ENCODE measurements around the gene NRG2. TPM values are rescaled to one million over a fixed set of nuclear protein-coding genes. Genes with fewer than 3 reads are reported as not detected.

NRG2 gene
- total and polyA plus RNA-seq, 2 experiments from 2014 or later: 0.05 TPM; not detected in 1

- H2AFZ ChIP-seq: no peak overlapping the region
- no peaks in the 10 kb centered on the region for H4K20me1 ChIP-seq (ENCODE audit: insufficient read depth)
- no peak overlapping the region for H3K27ac ChIP-seq
- no peak overlapping the region for H3K9ac ChIP-seq
- no peaks in the 10 kb centered on the region for H3K9me2 ChIP-seq (ENCODE audit: insufficient read depth)
- no peaks in the 10 kb centered on the region for H3K4me1 ChIP-seq (ENCODE audit: insufficient read depth)
- no peak overlapping the region for H3K4me3 ChIP-seq
- peaks cover 46% of the 10 kb centered on the region for H3K27me3 ChIP-seq (replicated peaks; ENCODE audit: insufficient read depth)
- no peaks in the 10 kb centered on the region for H3F3A ChIP-seq (ENCODE audit: insufficient read depth)
- TF ChIP-seq EZH2phosphoT487 (IDR thresholded peaks at IDR 0.05; ENCODE audit: insufficient read depth, low read depth) (no peak), EZH2 (IDR thresholded peaks at IDR 0.05; ENCODE audit: insufficient read depth, poor library complexity, severe bottlenecking) (no peak)
- H3K79me2 ChIP-seq (ENCODE audit: insufficient read depth): no peaks in the 10 kb centered on the region
- H3K4me2 ChIP-seq (ENCODE audit: unreplicated experiment): no peak overlapping the region
- WGBS, 2 experiments (ENCODE audit: low coverage in 1 of 2, low lambda C conversion rate in 2 of 2, missing lambda C conversion rate in 2 of 2): 61 to 65% methylated on average over 2 of the region's 2 CpGs
- H3K36me3 ChIP-seq (ENCODE audit: low read depth): no peaks in the 10 kb centered on the region
- in situ Hi-C loops (cut with MboI): no loop called here
- DNase-seq: no peak
- H3K9me3 ChIP-seq (ENCODE audit: low read depth): no peaks in the 10 kb centered on the region
Measured at GRCh38 chr5:139950436-139950835, 92.7 kb downstream of the NRG2 start.

DNA sequence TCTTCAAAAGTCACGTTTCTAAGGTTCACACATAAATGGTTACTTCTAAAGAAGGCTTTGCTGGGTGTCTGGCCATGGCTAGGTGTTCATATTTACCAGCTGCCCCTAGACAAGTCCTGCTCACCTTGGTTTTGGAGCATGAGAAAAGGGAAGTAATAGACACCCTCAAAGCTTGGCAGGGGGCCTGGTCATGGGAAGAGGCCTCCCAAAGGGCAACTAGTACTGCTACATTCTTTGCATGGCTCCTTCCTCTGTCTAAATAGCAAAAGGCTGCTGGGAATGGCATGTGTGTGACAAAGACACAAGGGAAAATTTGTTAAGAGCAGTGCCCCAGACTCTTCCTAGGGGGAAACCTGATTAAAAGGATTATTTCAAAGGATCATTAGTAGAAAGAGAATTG lies 93.4 kb downstream of the NRG2 start:
- DNase-seq: no peak
- 10 to 39% methylated on average over 1 of the region's 1 CpG for WGBS, 2 experiments (ENCODE audit: low coverage in 1 of 2, low lambda C conversion rate in 2 of 2, missing lambda C conversion rate in 2 of 2)
- in situ Hi-C loops (cut with MboI): no loop called here
- Histone ChIP-seq H3F3A (ENCODE audit: insufficient read depth) (no peaks in the 10 kb centered on the region), H3K4me3 (no peak overlapping the region), H3K27ac (no peak overlapping the region), H2AFZ (no peak overlapping the region), H3K4me2 (ENCODE audit: unreplicated experiment) (no peak overlapping the region), H3K9me2 (ENCODE audit: insufficient read depth) (no peaks in the 10 kb centered on the region), H3K36me3 (ENCODE audit: low read depth) (no peaks in the 10 kb centered on the region), H3K9me3 (ENCODE audit: low read depth) (no peaks in the 10 kb centered on the region), H3K4me1 (ENCODE audit: insufficient read depth) (no peaks in the 10 kb centered on the region), H4K20me1 (ENCODE audit: insufficient read depth) (no peaks in the 10 kb centered on the region), H3K9ac (no peak overlapping the region), H3K79me2 (ENCODE audit: insufficient read depth) (no peaks in the 10 kb centered on the region), H3K27me3 (replicated peaks; ENCODE audit: insufficient read depth) (peaks cover 52% of the 10 kb centered on the region)
- TF ChIP-seq EZH2 (IDR thresholded peaks at IDR 0.05; ENCODE audit: insufficient read depth, poor library complexity, severe bottlenecking) (no peak), EZH2phosphoT487 (IDR thresholded peaks at IDR 0.05; ENCODE audit: insufficient read depth, low read depth) (no peak)

GRCh38 chr5:139947727-139948126 lies 95.4 kb downstream of the NRG2 start:
- Histone ChIP-seq H4K20me1 (ENCODE audit: insufficient read depth) (no peaks in the 10 kb centered on the region), H3K27me3 (replicated peaks; ENCODE audit: insufficient read depth) (peaks cover 48% of the 10 kb centered on the region), H3K27ac (no peak overlapping the region), H3K4me2 (ENCODE audit: unreplicated experiment) (no peak overlapping the region), H2AFZ (no peak overlapping the region), H3K9me2 (ENCODE audit: insufficient read depth) (no peaks in the 10 kb centered on the region), H3K9ac (no peak overlapping the region), H3K4me1 (ENCODE audit: insufficient read depth) (no peaks in the 10 kb centered on the region), H3K79me2 (ENCODE audit: insufficient read depth) (no peaks in the 10 kb centered on the region), H3F3A (ENCODE audit: insufficient read depth) (no peaks in the 10 kb centered on the region), H3K36me3 (ENCODE audit: low read depth) (no peaks in the 10 kb centered on the region), H3K4me3 (no peak overlapping the region), H3K9me3 (ENCODE audit: low read depth) (no peaks in the 10 kb centered on the region)
- no peak for TF ChIP-seq EZH2phosphoT487 (IDR thresholded peaks at IDR 0.05; ENCODE audit: insufficient read depth, low read depth)
- no peak for TF ChIP-seq EZH2 (IDR thresholded peaks at IDR 0.05; ENCODE audit: insufficient read depth, poor library complexity, severe bottlenecking)
- in situ Hi-C loops (cut with MboI): no loop called here
- no peak for DNase-seq

GRCh38 chr5:139946440-139946839 lies 96.7 kb downstream of the NRG2 start:
- Histone ChIP-seq H3K4me3 (no peak overlapping the region), H3K79me2 (ENCODE audit: insufficient read depth) (no peaks in the 10 kb centered on the region), H2AFZ (no peak overlapping the region), H3K36me3 (ENCODE audit: low read depth) (no peaks in the 10 kb centered on the region), H3K9ac (no peak overlapping the region), H3K9me3 (ENCODE audit: low read depth) (no peaks in the 10 kb centered on the region), H3K4me2 (ENCODE audit: unreplicated experiment) (no peak overlapping the region), H3F3A (ENCODE audit: insufficient read depth) (no peaks in the 10 kb centered on the region), H3K27me3 (replicated peaks; ENCODE audit: insufficient read depth) (peaks cover 44% of the 10 kb centered on the region), H3K27ac (no peak overlapping the region), H3K9me2 (ENCODE audit: insufficient read depth) (no peaks in the 10 kb centered on the region), H3K4me1 (ENCODE audit: insufficient read depth) (no peaks in the 10 kb centered on the region), H4K20me1 (ENCODE audit: insufficient read depth) (no peaks in the 10 kb centered on the region)
- in situ Hi-C loops (cut with MboI): no loop called here
- WGBS, 2 experiments (ENCODE audit: low coverage in 1 of 2, low lambda C conversion rate in 2 of 2, missing lambda C conversion rate in 2 of 2): 15% methylated on average over 1 of the region's 1 CpG
- TF ChIP-seq EZH2 (IDR thresholded peaks at IDR 0.05; ENCODE audit: insufficient read depth, poor library complexity, severe bottlenecking): no peak
- TF ChIP-seq EZH2phosphoT487 (IDR thresholded peaks at IDR 0.05; ENCODE audit: insufficient read depth, low read depth): no peak
- no peak for DNase-seq

- Histone ChIP-seq H3K27me3 (replicated peaks; ENCODE audit: insufficient read depth) (peaks cover 44% of the 10 kb centered on the region), H4K20me1 (ENCODE audit: insufficient read depth) (no peaks in the 10 kb centered on the region), H2AFZ (no peak overlapping the region), H3K27ac (no peak overlapping the region), H3K4me3 (no peak overlapping the region), H3K36me3 (ENCODE audit: low read depth) (no peaks in the 10 kb centered on the region), H3K79me2 (ENCODE audit: insufficient read depth) (no peaks in the 10 kb centered on the region), H3K4me1 (ENCODE audit: insufficient read depth) (no peaks in the 10 kb centered on the region), H3K9ac (no peak overlapping the region), H3K9me3 (ENCODE audit: low read depth) (no peaks in the 10 kb centered on the region), H3K9me2 (ENCODE audit: insufficient read depth) (no peaks in the 10 kb centered on the region), H3K4me2 (ENCODE audit: unreplicated experiment) (no peak overlapping the region), H3F3A (ENCODE audit: insufficient read depth) (no peaks in the 10 kb centered on the region)
- DNase-seq: no peak
- no peak for TF ChIP-seq EZH2 (IDR thresholded peaks at IDR 0.05; ENCODE audit: insufficient read depth, poor library complexity, severe bottlenecking)
- TF ChIP-seq EZH2phosphoT487 (IDR thresholded peaks at IDR 0.05; ENCODE audit: insufficient read depth, low read depth): no peak
- in situ Hi-C loops (cut with MboI): no loop called here
- WGBS, 2 experiments (ENCODE audit: low coverage in 1 of 2, low lambda C conversion rate in 2 of 2, missing lambda C conversion rate in 2 of 2): 37% methylated on average over 3 of the region's 3 CpGs
Measured at GRCh38 chr5:139946006-139946405, 97.1 kb downstream of the NRG2 start.
